Natural killer cell (primary cell): ENCODE data around the gene WDR53. TPM values are rescaled to one million over a fixed set of nuclear protein-coding genes. Genes with fewer than 3 reads are reported as not detected.

Experiments used
- ATAC-seq, 3 donors: fragments of 150-1000 bp in 2 of 3; fragments of 200-7000 bp in 1 of 3; cut with Tn5 transposase; 1 replicate in 1 of 3; 2 replicates in 2 of 3; pipeline ENCODE4 v1.10.0; 2021; ENCODE audit warnings: mild to moderate bottlenecking in 2 of 3, moderate library complexity in 2 of 3
- DNase-seq, 2 donors: peaks; one replicate each; pipeline versions ENCODE4 v3.0.0 to v3.0.0-alpha.2; 2013 to 2021; ENCODE audit warnings: mixed read lengths in 1 of 2
- H3K27ac ChIP-seq: one replicate; pipeline ENCODE4 v1.5.1; 2013; ENCODE audit warnings: mild to moderate bottlenecking, low read length
- H3K27me3 ChIP-seq: one replicate; pipeline ENCODE4 v1.6.1; 2013; ENCODE audit warnings: low read length; ENCODE audit not compliant: control insufficient read depth, insufficient read depth
- H3K36me3 ChIP-seq: one replicate; pipeline ENCODE4 v1.6.1; 2013; ENCODE audit warnings: low read length; ENCODE audit not compliant: control insufficient read depth, insufficient read depth
- H3K4me1 ChIP-seq: one replicate; pipeline ENCODE4 v1.6.1; 2013; ENCODE audit warnings: low read length; ENCODE audit not compliant: control insufficient read depth, insufficient read depth
- H3K4me3 ChIP-seq: one replicate; pipeline ENCODE4 v1.5.1; 2013; ENCODE audit warnings: low read length
- H3K9me3 ChIP-seq: one replicate; pipeline ENCODE4 v1.6.1; 2013; ENCODE audit warnings: low read length; ENCODE audit not compliant: control insufficient read depth, insufficient read depth
- H3K27ac Mint-ChIP-seq, 2 donors: one replicate each; pipeline ENCODE4 v1.8.0; 2022; ENCODE audit warnings: mild to moderate bottlenecking in 2 of 2, mixed read lengths in 2 of 2, moderate library complexity in 1 of 2
- H3K27me3 Mint-ChIP-seq, 2 donors: one replicate each; pipeline ENCODE4 v1.8.0; 2022; ENCODE audit warnings: low read depth in 2 of 2, mixed read lengths in 2 of 2
- H3K36me3 Mint-ChIP-seq: one replicate; pipeline ENCODE4 v1.8.0; 2022; ENCODE audit warnings: mixed read lengths
- H3K4me1 Mint-ChIP-seq, 2 donors: one replicate each; pipeline ENCODE4 v1.8.0; 2022; ENCODE audit warnings: mixed read lengths in 2 of 2
- H3K4me3 Mint-ChIP-seq: one replicate; pipeline ENCODE4 v1.8.0; 2022; ENCODE audit warnings: mild to moderate bottlenecking, moderate library complexity, mixed read lengths
- H3K9me3 Mint-ChIP-seq, 2 donors: one replicate each; pipeline ENCODE4 v1.8.0; 2022; ENCODE audit warnings: mixed read lengths in 2 of 2
- CTCF ChIP-seq: fragments of 200-600 bp; IDR thresholded peaks from one replicate; pipeline ENCODE4 v1.8.0; 2022; ENCODE audit warnings: antibody characterized with exemption
- WGBS: methylation state at CpG from one replicate; pipeline ENCODE4 v1.1.7; 2013; ENCODE audit warnings: missing lambda C conversion rate; ENCODE audit not compliant: insufficient coverage; 5-methylcytosine and 5-hydroxymethylcytosine counted together
- intact Hi-C: fragments of 100-400 bp; cut with micrococcal nuclease; formaldehyde crosslinking; loops from one replicate; pipeline ENCODE4 v1.14.2; 2022
- total RNA-seq, 4 donors: library from RNA; stranded (reverse); fragments of 120-200 nt in 1 of 4; gene quantifications; one replicate each; pipeline versions ENCODE4 v1.2.3 to v1.2.4, GENCODE V29; 2013 to 2022

Gene WDR53
- total RNA-seq, 3 donors from 2014 or later (not counting 1 experiment from before 2014, with no cell fraction given) = 13.5 to 16.2 (median 14.7) TPM

GRCh38 chr3:196609805-196610515, 41.6 kb upstream of the WDR53 start:
- peak overlapping the region; percentile 83 to 88 for H3K27ac Mint-ChIP-seq
- DNase-seq = peak in 1 of 2 donors; percentile 54
- no peak for TF ChIP-seq CTCF
- Histone ChIP-seq H3K36me3 (no peaks in the 10 kb centered on the region), H3K27ac (peak overlapping the region; percentile 50), H3K9me3 (no peaks in the 10 kb centered on the region), H3K27me3 (no peaks in the 10 kb centered on the region), H3K4me3 (no peak overlapping the region), H3K4me1 (peaks cover 47% of the 10 kb centered on the region)
- no peaks in the 10 kb centered on the region for H3K27me3 Mint-ChIP-seq
- H3K36me3 Mint-ChIP-seq = no peaks in the 10 kb centered on the region
- H3K9me3 Mint-ChIP-seq = no peaks in the 10 kb centered on the region
- 47% methylated on average over 6 of the region's 6 CpGs for WGBS
- ATAC-seq = peak; percentile 60 to 68 (median 61)
- H3K4me3 Mint-ChIP-seq = peak overlapping the region; percentile 76
- intact Hi-C loops = loop anchor here (1.0 to 2.0 kb wide), 3 partner anchors 22 to 75 kb away; no protein-coding TSS in a partner anchor
- H3K4me1 Mint-ChIP-seq = peaks cover 43 to 45% of the 10 kb centered on the region in 2 donors

GRCh38 chr3:196609343-196609775, 41.0 kb upstream of the WDR53 start:
- Histone ChIP-seq H3K27ac (peak overlapping the region; percentile 50), H3K4me1 (peaks cover 47% of the 10 kb centered on the region), H3K27me3 (no peaks in the 10 kb centered on the region), H3K36me3 (no peaks in the 10 kb centered on the region), H3K4me3 (no peak overlapping the region), H3K9me3 (no peaks in the 10 kb centered on the region)
- peak; percentile 88 to 94 for DNase-seq
- H3K36me3 Mint-ChIP-seq = no peaks in the 10 kb centered on the region
- peak; percentile 86 to 96 (median 88) for ATAC-seq
- H3K4me3 Mint-ChIP-seq = peak overlapping the region; percentile 76
- peaks cover 43 to 45% of the 10 kb centered on the region in 2 donors for H3K4me1 Mint-ChIP-seq
- 3% methylated on average over 4 of the region's 5 CpGs for WGBS
- H3K27ac Mint-ChIP-seq = peak overlapping the region; percentile 83 to 88
- TF ChIP-seq CTCF = peak; percentile 99
- intact Hi-C loops = loop anchor here (1.0 kb wide), 2 partner anchors 23 to 76 kb away; no protein-coding TSS in a partner anchor
- H3K27me3 Mint-ChIP-seq = no peaks in the 10 kb centered on the region
- no peaks in the 10 kb centered on the region for H3K9me3 Mint-ChIP-seq

GRCh38 chr3:196608693-196609092, 40.3 kb upstream of the WDR53 start:
- DNase-seq (no peak), ATAC-seq (no peak)
- Mint-ChIP-seq H3K4me1 (peaks cover 40 to 45% of the 10 kb centered on the region in 2 donors), H3K27me3 (no peaks in the 10 kb centered on the region), H3K4me3 (no peak overlapping the region), H3K27ac (peak overlapping the region in 1 of 2 donors; percentile 83), H3K36me3 (no peaks in the 10 kb centered on the region), H3K9me3 (no peaks in the 10 kb centered on the region)
- H3K27me3 ChIP-seq = no peaks in the 10 kb centered on the region
- intact Hi-C loops = loop anchor here (1.0 kb wide), 2 partner anchors 24 to 77 kb away; no protein-coding TSS in a partner anchor
- no peak overlapping the region for H3K4me3 ChIP-seq
- TF ChIP-seq CTCF = no peak
- H3K36me3 ChIP-seq = no peaks in the 10 kb centered on the region
- peaks cover 45% of the 10 kb centered on the region for H3K4me1 ChIP-seq
- H3K9me3 ChIP-seq = no peaks in the 10 kb centered on the region
- no CpG with 5 or more reads among the region's 2 CpGs for WGBS
- H3K27ac ChIP-seq = no peak overlapping the region
